Stimulated activated CD4-positive, alpha-beta T cell treated with anti-CD3 and anti-CD28 coated beads, Interleukin-15, amount 100 ng/mL, for 1 hour (primary cell): ENCODE measurements around the gene HIC1.

ENCODE experiments used
- DNase-seq, 2 donors: peaks; one replicate each; pipeline ENCODE4 v3.0.0-alpha.2; 2020; ENCODE audit warnings: low read depth in 1 of 2, low spot score in 1 of 2

The HIC1 gene

DNA sequence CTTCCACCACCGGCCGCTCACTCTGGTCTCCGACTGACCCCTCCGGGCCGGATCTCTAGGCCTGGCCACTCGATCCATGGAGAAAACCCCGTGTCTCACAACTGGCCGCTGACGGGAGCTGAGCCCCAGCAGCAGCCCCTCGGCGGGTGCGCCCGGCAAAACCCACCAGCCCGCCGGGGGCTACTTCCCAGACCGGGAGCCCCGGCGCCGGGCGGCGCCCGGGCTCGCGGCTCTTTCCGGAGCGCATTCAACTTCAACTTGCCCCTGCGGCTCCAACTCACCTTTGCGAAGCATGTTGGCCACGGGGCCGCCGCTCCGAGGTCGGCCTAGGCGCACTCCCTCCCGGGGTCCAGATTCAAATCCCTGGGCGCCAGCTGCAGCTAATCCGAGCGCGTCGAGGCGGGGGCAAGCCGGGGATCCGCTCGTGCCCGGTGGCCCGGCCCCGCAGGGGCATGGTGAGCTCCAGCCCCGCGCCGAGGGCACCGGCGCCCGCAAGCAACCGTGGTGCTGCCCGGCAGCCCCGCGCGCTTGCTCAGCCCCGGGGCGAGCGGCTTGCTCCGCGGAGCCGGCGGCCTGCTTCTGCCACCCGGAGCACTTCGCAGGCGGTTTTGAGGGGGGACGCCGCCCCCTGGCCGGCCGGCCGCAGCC lies 30.2 kb upstream of the HIC1 start:
- DNase-seq: no peak

DNA sequence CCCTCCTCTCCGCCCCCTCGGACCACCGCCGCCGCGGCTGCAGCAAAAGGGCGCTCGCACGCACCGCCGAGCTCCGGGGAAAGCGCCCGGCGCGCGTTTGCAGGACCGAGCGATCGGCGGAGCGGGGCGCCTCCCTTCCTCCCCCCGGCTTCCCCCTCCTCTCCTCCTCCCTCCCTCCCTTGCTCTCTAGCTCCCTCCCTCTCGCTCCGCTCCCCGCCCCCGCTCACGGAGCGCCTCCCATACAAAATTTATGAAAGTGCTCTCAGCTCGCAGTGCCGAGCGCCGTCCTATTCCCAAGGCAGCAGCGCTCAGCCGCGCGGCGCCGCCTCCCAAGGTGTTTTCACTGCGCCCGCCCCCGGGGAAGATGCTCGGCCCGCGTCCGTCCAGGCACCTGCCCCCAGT lies 29.7 kb upstream of the HIC1 start, which contains the start of gene RTN4RL1:
Gene RTN4RL1, minus strand, starts transcription at position 115 of the 402 bp plus-strand sequence. CDS start 469 bp downstream, outside the sequence.
- peak; percentile 52 to 55 for DNase-seq

DNA sequence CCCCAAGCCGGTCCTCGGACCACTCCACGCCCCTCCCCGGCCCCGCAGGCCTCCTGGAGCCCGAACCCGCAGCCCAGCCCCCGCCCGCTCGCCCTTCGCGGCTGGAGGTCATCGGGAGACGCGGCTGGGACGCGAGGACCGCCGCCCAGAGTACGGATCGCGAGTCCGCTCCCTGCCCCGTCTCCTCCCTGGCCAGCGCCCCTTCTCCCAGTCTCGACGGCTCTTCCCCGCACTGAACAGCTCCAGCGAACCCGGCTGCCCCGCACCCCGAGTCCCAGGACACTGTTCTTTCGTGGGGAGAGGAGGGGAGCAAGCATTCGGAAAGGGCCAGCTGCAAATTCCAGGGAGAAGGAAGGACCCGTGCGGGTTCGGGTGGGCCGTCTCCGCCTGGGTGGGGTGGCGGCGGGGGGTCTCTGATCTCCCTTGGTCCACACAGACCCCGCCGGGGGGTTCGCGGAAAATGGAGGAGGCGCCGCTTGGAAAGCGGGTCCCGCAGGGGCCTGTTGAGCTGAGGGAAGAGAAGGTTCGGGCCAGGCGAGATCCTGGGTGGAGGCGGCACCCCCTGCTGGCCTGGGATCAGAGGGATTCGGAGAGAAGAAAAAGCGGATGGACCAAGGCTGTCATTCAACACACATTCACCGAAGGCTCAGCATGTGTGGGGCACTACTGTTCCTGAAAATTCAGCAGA lies 29.1 kb upstream of the HIC1 start:
- no peak for DNase-seq

DNA sequence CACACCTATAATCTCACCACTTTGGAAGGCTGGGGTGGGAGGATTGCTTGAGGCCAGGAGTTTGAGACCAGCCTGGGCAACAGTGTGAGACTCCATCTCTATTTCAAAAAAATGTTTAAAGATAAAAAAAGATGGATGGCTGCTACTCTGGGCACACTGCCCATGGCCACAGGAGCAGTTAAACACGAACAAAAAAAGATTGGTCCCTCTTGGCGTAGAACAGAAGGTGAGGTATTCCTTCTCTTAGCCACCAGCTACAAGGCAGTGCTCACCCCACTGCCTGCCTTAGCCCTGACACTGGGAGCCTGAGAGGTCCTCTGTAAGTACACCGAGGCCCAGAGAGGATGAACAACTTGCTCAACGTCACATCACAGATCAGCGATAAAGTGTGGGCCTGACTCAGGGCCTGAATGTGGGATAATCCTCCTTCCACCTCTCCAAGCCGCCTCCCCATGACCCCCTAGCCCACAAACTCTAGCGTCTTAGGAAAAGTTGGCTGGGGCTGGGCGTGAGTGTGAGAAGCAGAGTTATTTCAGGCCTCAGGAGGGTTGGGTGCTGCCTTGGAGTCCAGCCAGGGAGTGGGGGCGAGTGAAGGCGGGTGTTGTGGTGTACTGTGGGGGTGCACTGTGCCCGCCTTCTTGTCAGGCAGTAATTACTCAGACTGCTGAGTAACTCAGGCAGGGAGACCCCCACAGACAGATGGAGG lies 27.2 kb upstream of the HIC1 start:
- no peak for DNase-seq

DNA sequence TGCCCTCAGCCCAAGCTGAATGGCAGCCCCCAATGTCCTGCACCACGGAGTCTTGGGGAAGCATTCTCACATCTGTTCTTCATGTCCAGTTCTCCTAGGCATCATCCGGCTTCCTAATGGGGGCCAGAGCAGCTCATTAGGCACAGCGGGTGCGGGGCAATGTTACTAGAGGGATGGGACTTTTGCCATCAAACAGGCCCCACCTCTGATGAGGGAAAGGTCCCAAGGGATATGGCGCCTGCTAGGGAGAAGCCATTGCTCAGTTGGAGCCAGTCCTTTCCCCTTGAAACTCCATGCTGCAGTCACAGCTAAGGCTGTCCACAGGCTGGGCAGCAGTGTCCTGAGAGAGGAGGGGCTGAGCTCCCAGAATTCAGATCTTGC lies 26.7 kb upstream of the HIC1 start:
- DNase-seq: no peak

DNA sequence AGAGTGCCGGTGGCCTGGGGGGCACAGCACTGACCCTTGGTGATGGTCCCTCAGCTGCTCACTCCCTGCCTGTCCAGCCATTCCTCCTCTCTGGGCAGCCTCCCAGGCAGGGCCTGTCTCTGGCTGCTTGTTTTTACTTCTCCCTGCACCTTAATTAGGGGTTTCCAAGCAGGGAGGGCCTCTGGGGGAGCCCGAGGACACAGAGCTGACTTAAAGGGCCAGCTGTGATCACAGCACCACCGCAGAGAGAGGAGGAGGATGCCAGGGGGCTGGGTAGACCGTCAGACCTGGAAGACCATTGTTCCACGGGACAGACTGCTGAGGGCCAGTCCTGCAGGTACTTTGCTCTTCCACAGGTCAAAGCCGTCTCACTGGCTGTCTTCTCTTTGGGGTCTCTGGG lies 26.2 kb upstream of the HIC1 start:
- DNase-seq: no peak

DNA sequence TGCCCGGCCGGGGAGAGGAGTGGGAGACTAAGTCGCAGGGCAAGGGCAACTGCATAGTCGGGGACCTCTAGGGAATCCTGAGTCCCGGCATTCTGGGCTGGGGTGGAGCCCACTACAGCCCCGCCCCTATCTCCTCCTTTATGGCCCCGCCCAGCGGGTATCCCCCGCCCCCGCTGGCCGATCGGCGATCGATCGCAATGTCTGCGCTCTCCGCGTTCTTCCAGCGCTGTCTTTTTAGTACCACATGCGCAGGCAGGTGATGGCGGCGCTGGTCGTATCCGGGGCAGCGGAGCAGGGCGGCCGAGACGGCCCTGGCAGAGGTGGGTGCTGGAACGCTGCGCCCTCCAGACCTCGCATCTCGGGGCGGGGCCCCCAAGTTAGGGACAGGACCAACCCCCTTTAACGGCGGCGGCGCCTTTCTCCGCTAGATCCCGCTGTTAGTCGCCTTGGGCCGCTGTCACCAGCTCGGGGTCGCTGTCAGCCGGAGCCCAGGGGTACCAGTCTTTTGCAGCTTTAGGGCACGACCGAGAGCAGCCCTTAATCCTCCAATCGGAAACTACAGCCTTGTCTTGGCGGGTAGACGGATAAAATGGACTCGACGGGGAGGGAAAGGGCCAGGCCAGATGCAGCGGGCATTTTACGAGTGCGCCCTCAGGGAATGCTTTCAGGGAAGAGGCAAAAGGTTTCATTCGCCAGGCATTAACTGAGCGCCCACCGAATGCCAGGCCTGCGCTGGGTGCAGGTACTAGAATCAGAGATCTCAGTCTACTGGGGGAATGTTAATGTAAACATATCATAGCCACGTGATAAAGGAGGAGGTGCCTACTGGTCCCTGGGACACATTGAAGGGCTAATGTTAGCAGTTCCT lies 24.8 kb upstream of the HIC1 start, which contains the start of gene DPH1:
Gene DPH1, plus strand, starts transcription at position 243 of the 868 bp plus-strand sequence. Its CDS starts 17 bp downstream, at position 260.
- peak; percentile 67 to 81 for DNase-seq

DNA sequence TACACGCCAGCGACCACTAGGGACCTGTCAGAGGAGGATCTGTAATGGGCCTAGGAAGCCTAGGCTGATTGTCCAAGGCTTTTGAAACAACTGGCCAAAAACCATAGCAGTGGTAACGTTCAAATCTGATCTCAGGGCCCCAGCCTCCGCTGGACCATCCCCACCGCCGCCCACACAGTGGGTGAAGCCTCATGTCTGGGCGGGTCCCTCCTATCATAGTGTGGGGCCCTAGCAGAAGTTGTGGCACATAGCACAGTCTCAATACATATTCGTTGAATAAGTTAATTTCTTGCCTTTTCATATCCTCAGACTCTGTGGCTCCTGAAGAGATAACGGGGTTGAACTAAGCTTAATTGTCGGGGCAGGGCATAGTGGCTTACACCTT lies 24.1 kb upstream of the HIC1 start:
- DNase-seq: no peak

DNA sequence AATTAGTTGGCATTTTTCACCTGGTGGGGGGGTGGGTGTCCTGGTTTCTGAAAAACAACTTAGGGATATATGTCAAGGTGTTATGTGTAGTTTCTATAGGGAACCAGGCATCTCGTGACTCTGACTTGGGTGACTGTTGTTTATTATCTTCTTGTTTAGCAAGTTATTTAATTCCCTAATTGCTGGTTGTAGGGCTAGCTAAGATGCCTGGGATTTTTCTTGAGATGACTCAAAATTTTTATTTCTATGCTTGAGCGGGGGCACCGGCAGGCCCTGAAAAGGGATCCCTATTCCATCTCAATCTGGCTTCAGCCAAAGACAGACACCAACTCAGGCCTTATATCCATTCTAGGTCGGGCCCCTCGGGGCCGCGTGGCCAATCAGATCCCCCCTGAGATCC lies 21.8 kb upstream of the HIC1 start:
- no peak for DNase-seq

DNA sequence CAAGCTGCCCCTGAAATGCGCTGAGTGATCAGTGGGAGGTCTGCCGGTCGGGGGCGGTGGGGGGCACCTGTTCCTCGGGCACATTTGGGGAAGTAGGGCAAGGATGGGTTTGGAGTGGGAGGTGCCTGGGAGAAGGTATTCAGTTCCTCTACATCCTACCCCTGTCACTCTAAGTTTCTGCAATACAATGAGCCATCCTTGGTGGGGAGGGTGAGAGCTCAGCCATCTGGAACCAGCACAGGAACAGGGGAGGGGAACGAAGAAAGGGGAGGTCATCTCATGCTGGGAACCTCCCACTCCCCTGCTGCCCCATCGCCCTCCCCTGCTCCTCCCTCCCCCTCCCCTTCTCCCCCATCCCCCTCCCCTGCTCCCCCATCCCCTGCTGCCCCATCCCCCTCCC lies 20.7 kb upstream of the HIC1 start:
- no peak for DNase-seq

DNA sequence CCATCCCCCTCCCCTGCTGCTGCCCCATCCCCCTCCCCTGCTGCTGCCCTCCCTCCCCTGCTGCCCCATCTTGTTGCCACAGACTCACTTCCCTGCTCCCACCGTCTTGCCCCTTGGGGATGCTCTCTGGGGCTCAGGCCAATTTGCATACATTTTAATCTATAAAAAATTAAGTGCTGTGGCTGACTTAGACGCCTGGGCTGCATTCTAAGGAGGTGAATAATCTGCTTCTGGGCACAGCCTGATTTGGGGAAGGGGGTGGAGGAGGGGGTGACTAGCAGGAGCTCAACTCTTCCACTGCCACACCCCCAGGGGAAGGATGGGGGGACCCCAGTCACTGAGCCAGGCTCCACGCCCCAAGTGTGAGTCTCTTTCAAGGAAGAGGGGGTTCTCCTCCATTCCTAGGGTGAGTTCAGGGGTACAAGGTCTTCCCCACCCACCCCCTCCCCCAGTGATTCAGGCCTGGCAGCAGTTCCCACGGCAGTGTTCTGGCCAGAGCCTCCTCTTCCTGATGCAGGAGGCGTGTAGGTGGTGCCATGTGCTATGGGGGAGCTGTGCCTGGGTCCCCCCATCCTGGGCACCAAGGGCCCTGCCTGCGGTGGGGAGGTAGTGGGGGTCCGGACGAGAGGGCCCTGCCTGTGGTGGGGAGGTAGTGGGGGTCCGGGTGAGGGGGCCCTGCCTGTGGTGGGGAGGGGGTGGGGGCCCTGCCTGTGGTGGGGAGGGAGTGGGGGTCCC lies 19.9 kb upstream of the HIC1 start:
- no peak for DNase-seq

DNA sequence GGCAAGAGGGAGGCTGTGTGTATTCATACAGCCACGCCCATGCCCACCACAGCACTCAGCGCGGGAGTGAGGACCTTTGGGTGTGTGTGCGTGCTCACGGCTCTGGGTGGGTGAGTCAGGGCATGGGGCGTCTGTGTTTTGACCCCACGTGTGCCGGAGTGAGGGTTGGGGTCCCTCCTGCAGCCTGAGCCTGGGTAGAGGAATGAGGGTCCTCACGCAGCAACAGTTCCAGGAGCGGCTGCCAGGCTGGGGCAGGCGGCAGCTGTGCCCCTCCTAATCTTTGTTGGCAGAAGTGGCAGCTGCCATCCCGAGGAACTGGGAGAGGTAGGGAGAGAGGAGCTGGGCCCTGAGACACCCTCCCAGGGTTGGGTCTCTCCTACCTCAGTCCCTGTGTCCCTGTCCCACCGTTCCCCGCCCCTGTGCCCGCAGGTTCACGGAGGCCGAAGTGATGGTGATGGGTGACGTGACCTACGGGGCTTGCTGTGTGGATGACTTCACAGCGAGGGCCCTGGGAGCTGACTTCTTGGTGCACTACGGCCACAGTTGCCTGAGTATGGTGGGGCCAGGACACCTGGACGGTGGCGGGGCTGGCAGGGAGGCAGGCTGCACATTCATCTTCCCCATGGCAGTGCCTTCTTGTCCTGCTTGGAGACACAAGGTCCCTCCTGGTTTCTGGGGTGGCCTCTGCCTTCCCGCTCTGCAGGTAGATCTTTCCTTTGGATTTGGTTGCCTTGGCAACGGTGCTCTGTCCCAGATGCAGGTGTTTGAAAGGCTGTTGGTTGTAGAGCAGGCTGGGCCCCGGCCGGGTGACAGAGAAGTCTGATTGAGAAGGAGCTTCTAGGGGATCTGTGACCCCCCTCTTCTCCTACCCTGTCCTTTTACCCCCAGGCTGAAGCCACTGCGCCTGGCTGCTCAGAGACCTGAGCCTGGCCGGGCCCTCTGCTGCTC lies 19.1 kb upstream of the HIC1 start:
- no peak for DNase-seq

DNA sequence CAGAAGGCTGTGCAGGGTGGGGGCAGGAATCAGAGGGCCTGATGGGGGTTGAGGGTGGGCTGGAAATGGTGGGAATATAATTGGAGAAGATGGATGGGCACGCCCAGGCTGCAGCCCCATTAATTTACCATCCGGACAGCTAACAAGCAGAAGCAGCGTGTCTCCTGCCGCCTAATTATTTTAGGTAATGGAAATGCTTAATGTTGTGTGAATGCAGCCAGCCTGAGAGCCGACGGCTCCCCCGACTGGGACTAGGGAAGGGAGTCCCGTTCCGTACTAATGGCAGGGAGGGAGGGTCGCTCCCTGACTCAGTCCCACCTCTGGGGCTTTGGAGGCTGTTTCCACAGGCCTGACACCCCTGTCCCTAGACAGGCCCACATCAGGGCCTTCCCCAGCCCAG lies 17.7 kb upstream of the HIC1 start:
- no peak for DNase-seq

DNA sequence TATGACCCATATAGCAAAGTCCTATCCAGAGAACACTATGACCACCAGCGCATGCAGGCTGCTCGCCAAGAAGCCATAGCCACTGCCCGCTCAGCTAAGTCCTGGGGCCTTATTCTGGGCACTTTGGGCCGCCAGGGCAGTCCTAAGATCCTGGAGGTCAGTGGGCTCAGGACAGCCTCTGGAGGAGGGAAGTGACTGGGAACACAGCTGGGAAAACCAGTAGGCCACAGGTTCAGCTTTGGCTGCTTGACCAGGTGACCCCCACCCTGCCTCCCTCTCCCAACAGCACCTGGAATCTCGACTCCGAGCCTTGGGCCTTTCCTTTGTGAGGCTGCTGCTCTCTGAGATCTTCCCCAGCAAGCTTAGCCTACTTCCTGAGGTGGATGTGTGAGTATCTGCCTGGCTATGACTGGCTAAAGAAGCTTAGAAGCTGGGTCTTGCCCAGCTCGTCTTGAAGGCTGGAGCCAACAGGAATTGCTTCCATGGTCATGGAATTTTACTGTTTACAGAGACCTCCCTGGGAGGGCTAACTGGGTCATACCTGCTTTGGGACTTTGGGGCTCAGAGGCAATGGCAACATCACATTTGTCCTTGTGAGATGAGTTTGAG lies 14.6 kb upstream of the HIC1 start:
- DNase-seq: no peak

DNA sequence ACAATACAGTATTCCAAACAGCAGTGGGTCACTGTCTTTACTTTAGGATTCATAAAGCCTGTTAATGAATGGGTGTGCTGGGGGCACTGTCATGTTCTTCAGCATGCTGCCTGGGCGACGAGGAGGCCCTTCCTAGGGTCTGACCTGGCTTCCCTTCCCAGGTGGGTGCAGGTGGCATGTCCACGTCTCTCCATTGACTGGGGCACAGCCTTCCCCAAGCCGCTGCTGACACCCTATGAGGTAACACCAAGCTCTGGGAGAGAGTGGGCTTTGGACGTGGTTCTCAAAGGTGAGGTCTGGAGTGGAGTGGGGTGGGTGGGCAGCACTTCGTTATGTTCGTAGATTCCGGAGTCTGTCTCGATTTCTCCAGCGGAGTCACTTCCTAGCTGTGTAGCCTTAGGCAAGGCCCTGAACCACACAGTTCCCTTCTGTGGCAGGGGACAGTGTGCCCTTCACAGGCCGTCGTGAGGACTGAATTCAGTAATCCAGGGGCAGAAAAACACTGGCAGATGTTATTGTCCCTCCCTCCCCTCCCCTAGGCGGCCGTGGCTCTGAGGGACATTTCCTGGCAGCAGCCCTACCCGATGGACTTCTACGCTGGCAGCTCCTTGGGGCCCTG lies 13.9 kb upstream of the HIC1 start:
- DNase-seq: no peak

DNA sequence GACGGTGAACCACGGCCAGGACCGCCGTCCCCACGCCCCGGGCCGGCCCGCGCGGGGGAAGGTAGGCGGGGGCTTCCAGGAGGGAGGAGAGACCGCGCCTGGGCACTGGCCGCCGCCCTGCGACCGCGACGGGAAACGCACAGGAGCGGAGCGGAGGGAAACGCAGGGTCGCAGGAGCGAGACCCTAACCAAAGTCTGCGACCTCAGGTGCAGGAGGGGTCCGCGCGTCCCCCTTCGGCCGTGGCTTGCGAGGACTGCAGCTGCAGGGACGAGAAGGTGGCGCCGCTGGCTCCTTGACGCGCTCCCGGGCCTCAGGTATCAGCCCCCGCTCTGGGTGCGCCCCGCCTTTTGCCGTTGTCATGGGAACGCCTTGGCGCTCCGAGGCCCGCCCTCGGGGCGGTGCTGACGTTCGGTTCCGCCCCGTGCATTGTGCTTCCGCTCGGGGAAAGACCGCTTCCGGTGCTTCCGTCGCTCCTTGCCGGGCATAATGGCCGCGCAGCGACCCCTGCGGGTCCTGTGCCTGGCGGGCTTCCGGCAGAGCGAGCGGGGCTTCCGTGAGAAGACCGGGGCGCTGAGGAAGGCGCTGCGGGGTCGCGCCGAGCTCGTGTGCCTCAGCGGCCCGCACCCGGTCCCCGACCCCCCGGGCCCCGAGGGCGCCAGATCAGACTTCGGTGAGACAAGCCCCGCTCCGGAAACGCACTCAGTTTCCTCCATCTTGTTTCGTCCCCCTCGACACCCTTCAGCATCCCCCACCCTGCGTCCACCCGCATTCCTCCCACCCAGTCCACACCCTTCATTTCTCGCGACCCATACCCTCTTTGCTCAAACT lies 13.1 kb upstream of the HIC1 start, which contains the start of gene OVCA2:
Gene OVCA2, plus strand, starts transcription at position 462 of the 829 bp plus-strand sequence. Its CDS starts 26 bp downstream, at position 488.
- DNase-seq: peak; percentile 97

DNA sequence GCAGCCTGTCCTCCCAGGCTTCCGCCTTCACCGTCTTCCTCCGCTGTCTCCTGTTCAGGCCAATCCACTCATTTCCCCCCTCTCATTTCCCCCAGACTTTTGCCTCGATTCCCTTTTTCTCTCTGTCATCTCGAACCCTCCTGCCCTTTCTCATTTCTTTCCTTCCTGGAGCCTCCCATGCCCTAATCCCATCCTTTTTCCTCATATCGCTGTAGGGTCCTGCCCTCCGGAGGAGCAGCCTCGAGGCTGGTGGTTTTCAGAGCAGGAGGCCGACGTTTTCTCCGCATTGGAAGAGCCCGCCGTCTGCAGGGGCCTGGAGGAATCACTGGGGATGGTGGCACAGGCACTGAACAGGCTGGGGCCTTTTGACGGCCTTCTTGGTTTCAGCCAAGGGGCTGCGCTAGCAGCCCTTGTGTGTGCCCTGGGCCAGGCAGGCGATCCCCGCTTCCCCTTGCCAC lies 12.5 kb upstream of the HIC1 start:
- no peak for DNase-seq
